Measurements from ENCODE around the gene SMC3.

SMC3 gene

GRCh38 chr10:110549211-110549610, 18.3 kb upstream of the SMC3 start:
- no peaks in the 10 kb centered on the region for H4K20me1 ChIP-seq (ENCODE audit: low read depth, low read length)
- no peaks in the 10 kb centered on the region for H3F3A ChIP-seq (ENCODE audit: insufficient read depth)
- H3K27me3 ChIP-seq (ENCODE audit: low read length): no peaks in the 10 kb centered on the region
- no peaks in the 10 kb centered on the region for H3K9me2 ChIP-seq (replicated peaks; ENCODE audit: insufficient read depth, low read length)
- H2AFZ ChIP-seq (ENCODE audit: low read depth, low read length, severe bottlenecking): no peak overlapping the region
- no peaks in the 10 kb centered on the region for H3K36me3 ChIP-seq (ENCODE audit: low read length)
- H3K4me2 ChIP-seq (ENCODE audit: low read depth, low read length, poor library complexity, severe bottlenecking): no peak overlapping the region
- TF ChIP-seq EZH2phosphoT487 (conservative IDR thresholded peaks at IDR 0.05; ENCODE audit: low read length): no peak
- no peak for TF ChIP-seq CTCF (IDR thresholded peaks at IDR 0.05; ENCODE audit: insufficient read depth, low read length, poor library complexity, severe bottlenecking)
- no peaks in the 10 kb centered on the region for H3K79me2 ChIP-seq (ENCODE audit: insufficient read depth, low read length)
- H3K4me3 ChIP-seq (ENCODE audit: insufficient read depth, low read length, poor library complexity, severe bottlenecking): no peak overlapping the region
- no peak overlapping the region for H3K9ac ChIP-seq (ENCODE audit: low read length)
- H3K9me3 ChIP-seq (ENCODE audit: insufficient read depth, low read length): no peaks in the 10 kb centered on the region
- H3K27ac ChIP-seq (ENCODE audit: low read depth, low read length): no peak overlapping the region

- Histone ChIP-seq H2AFZ (ENCODE audit: low read depth, low read length, severe bottlenecking) (no peak overlapping the region), H3K4me3 (ENCODE audit: insufficient read depth, low read length, poor library complexity, severe bottlenecking) (no peak overlapping the region), H3K4me2 (ENCODE audit: low read depth, low read length, poor library complexity, severe bottlenecking) (no peak overlapping the region), H3K9me3 (ENCODE audit: insufficient read depth, low read length) (no peaks in the 10 kb centered on the region), H3K9me2 (replicated peaks; ENCODE audit: insufficient read depth, low read length) (no peaks in the 10 kb centered on the region), H3K27ac (ENCODE audit: low read depth, low read length) (no peak overlapping the region), H3K36me3 (ENCODE audit: low read length) (no peaks in the 10 kb centered on the region), H3K27me3 (ENCODE audit: low read length) (no peaks in the 10 kb centered on the region), H3K79me2 (ENCODE audit: insufficient read depth, low read length) (no peaks in the 10 kb centered on the region), H3F3A (ENCODE audit: insufficient read depth) (no peaks in the 10 kb centered on the region), H3K9ac (ENCODE audit: low read length) (no peak overlapping the region), H4K20me1 (ENCODE audit: low read depth, low read length) (no peaks in the 10 kb centered on the region)
- no peak for TF ChIP-seq CTCF (IDR thresholded peaks at IDR 0.05; ENCODE audit: insufficient read depth, low read length, poor library complexity, severe bottlenecking)
- no peak for TF ChIP-seq EZH2phosphoT487 (conservative IDR thresholded peaks at IDR 0.05; ENCODE audit: low read length)
Measured at GRCh38 chr10:110553905-110554304, 13.6 kb upstream of the SMC3 start.

GRCh38 chr10:110556296-110556695, 11.2 kb upstream of the SMC3 start:
- no peaks in the 10 kb centered on the region for H3K36me3 ChIP-seq (ENCODE audit: low read length)
- H3K79me2 ChIP-seq (ENCODE audit: insufficient read depth, low read length): no peaks in the 10 kb centered on the region
- no peaks in the 10 kb centered on the region for H3K9me2 ChIP-seq (replicated peaks; ENCODE audit: insufficient read depth, low read length)
- no peaks in the 10 kb centered on the region for H3K27me3 ChIP-seq (ENCODE audit: low read length)
- no peak overlapping the region for H3K4me2 ChIP-seq (ENCODE audit: low read depth, low read length, poor library complexity, severe bottlenecking)
- no peaks in the 10 kb centered on the region for H3K9me3 ChIP-seq (ENCODE audit: insufficient read depth, low read length)
- H3K9ac ChIP-seq (ENCODE audit: low read length): no peak overlapping the region
- H3F3A ChIP-seq (ENCODE audit: insufficient read depth): no peaks in the 10 kb centered on the region
- no peaks in the 10 kb centered on the region for H4K20me1 ChIP-seq (ENCODE audit: low read depth, low read length)
- no peak for TF ChIP-seq CTCF (IDR thresholded peaks at IDR 0.05; ENCODE audit: insufficient read depth, low read length, poor library complexity, severe bottlenecking)
- no peak for TF ChIP-seq EZH2phosphoT487 (conservative IDR thresholded peaks at IDR 0.05; ENCODE audit: low read length)
- H3K4me3 ChIP-seq (ENCODE audit: insufficient read depth, low read length, poor library complexity, severe bottlenecking): no peak overlapping the region
- H3K27ac ChIP-seq (ENCODE audit: low read depth, low read length): no peak overlapping the region
- no peak overlapping the region for H2AFZ ChIP-seq (ENCODE audit: low read depth, low read length, severe bottlenecking)

All from SU-DHL-6 (cell line).